GM18858 (cell line): ENCODE results near the gene ROM1.
"Not testable (repeated sequence)": the region's sequence is repeated elsewhere in the genome, so short reads cannot be mapped to it uniquely, and the experiment has no call there.

Experiments used
- ATAC-seq: cut with Tn5 transposase; IDR thresholded peaks from one replicate; pipeline ENCODE4 v1.9.1; 2021; ENCODE audit not compliant: unreplicated experiment

ROM1 gene, protein sequence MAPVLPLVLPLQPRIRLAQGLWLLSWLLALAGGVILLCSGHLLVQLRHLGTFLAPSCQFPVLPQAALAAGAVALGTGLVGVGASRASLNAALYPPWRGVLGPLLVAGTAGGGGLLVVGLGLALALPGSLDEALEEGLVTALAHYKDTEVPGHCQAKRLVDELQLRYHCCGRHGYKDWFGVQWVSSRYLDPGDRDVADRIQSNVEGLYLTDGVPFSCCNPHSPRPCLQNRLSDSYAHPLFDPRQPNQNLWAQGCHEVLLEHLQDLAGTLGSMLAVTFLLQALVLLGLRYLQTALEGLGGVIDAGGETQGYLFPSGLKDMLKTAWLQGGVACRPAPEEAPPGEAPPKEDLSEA

DNA sequence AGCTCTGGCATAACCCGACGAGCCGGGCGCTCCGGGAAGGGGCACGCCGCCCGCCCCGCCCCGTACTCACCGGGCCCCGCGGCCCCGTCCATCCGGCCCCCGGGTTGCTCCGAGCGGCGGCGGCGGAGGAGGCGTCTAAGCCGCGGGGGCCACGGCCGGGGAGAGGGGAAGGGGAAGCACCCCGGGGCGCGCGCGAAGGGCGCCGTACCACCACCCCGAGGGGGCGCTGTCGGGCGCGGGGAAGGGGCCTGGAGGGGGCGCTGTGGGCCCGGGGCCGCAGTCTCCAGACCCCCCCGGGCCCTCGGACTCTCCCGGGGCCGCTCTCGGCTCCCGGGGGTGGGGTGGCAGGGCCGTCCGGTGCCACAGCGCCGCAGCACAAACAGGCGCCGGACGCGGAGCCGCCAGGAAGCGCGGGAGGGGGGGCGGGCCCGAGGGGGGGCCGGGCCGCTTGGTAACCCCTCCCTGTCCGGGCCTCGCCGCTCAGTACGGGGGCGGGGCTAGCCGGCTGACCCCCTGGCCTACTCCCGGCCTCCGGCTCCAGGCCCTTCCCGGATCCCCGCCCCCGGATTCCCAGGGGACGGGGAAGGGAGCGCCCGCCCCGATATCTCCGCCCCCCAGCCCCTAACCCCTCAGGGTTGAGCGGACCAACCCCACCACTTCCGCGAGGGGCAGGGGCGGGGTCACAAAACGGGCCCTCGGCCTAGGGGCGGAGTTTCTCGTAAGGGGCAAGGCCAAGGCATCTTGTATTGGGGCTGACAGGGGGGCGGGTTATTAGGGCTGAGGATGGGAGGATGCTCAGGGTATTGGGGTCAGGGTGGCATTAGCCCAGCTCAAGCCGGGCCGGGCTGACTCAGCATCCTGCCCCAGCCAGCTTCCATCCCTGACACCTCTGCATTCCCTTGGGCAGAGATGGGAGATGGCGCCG, at the start of gene ROM1, which contains the start of gene EML3:
Gene ROM1, plus strand, starts transcription at position 892 of the 925 bp plus-strand sequence. Its CDS starts 25 bp downstream, at position 917.
Gene EML3, minus strand, starts transcription at position 410 of the 925 bp plus-strand sequence. Its CDS starts 318 bp downstream, at position 92.
- ATAC-seq, result peak; percentile 50

DNA sequence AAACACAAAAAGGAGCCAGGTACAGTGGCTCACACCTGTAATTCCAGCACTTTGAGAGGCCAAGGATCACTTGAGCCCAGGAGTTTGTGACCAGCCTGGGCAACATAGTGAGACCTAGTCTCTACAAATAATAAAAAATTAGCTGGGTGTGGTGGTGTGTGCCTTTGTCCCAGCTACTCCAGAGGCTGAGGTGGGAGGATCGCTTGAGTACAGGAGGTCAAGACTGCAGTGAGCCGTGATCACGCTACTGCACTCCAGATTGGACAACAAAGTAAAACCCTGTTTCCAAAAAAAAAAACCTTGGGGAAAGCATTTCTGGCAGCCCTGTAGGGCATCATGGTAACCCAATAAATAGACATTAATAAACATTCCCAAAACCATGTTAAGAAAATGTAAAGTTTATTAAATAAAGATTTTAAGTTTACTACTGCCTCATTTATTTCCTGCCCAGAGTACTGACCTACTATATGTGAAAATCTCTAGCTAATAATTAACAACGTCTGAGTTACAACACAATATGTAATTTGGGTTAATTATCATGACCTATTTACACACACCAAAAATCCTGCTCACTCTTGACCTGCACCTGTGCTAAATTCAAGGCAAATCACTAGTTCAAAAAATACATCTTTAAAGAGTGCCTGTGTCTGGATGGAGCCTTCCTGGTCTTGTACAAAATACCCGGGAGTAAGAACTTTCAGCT, 47.8 kb upstream of the ROM1 start:
- ATAC-seq, result no peak

DNA sequence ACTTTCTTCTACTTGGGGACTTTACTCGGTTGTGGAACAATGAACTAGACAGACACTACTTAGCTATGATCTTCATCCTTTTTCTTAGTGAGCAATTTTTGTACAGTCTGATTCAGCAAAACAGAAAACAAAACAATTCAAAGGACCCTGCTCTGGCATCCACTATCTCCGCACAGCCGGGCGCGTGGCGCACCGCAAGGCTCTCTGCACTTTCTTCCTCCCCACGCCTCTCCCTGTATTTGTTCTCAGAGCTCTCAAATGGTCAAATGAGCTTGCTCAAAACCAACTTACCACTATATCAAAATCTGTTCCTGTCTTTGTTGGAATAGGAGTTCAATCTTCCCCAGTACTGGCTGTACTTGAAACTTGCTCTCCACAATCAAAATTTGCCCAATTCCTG, 46.8 kb upstream of the ROM1 start:
- ATAC-seq, result no peak

DNA sequence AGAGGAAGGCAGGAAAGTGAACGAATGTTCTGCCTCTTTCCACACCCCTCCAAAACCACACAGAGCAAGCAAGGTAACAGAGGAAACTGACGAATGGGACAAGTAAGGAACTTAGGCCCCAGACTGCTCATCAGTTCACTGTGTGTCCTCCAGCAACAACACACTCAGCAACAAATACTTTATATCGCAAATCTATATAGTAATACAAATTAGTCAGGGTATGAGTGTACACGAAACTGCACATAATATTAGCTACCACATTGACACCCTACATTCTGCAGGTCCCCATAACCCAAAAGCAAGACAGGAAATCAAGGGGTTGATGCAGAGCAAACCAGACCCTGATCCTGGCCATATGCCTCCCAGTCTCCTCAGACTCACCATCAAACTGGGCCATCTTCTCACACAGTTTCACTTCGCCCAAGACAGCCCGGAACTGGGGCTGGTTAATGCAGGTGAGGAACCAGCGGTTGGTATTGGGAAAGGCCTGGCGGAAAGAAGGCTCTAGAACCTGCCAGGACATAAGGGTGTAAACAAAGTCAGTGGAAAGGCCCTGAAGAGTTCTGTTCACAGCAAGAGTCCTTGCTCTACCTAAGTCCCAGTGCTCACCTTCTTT, 45.9 kb upstream of the ROM1 start:
- no peak for ATAC-seq

DNA sequence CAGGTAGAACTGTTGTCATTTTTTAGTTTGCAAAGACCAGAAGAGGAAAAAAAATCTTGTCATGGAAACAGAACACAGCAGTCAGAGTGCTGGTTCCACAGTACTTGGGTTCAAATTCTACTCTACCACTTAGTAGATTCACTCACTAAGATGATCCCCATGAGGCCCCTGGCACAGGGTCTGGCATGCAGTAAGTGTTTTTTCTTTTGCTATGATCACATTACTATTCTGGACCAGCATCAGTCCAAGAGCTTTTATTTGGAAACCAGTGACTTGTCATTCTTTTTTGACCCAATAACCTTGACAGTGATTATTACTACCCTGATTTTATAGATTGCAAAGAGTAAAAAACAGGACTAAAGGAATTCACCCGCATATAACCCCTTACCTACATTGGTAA, 43.4 kb upstream of the ROM1 start:
- no peak for ATAC-seq

DNA sequence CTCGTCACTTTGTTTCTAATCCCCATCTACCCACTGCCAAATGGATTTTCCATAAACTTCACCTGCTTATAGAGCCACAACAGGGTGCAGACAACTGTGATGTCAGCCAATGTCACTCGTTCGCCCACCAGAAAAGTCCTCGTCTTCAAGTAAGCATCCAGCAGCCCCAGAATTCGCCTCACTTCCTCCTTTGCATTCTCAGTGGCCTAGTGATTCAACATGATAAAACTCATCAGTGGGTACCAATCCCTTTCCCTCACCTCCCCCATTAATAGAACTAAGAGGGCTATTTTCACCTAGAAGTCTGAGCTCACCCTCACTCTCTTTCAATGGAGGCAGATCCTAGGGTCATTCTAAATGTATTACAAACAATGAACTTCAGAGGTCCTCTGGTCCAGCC, 42.2 kb upstream of the ROM1 start:
- ATAC-seq, result not testable (repeated sequence)

DNA sequence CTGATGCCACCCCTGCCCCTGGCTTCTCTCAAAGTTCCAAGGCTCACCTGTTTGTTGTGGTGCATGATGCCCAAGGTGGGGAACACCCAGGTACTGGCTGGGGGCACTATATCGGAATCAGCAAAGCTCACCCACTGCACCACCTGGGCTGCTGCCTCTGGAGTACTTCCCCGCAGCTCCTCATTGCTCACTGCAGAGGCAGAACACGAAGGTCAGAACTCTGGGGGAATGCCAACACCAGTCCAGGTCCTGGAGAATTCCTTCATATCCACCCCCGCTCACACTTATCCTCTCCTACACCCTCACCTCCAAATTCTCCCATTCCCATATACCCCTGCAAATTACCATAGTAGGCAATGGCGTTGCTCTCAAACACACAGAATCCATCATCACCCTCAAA, 41.6 kb upstream of the ROM1 start:
- not testable (repeated sequence) for ATAC-seq

DNA sequence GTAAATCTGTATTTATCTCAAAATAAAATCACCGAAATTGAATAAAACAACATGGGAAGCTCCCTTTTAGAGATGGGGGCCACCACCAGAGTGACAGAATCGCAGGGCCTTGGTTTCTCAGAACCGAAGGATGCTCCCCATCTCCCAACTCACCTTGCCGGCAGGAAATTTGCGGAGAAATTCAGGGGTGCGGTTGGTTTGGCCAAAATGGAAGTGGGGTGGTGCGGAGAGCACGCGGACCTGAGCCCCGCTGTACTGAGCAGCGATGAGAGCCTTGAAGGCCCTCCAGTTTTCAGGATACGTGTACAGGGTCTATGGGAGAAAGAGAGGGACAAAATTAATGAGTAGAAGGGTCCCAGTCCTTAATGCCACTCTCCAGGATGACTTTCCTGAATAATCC, 40.6 kb upstream of the ROM1 start:
- no peak for ATAC-seq

DNA sequence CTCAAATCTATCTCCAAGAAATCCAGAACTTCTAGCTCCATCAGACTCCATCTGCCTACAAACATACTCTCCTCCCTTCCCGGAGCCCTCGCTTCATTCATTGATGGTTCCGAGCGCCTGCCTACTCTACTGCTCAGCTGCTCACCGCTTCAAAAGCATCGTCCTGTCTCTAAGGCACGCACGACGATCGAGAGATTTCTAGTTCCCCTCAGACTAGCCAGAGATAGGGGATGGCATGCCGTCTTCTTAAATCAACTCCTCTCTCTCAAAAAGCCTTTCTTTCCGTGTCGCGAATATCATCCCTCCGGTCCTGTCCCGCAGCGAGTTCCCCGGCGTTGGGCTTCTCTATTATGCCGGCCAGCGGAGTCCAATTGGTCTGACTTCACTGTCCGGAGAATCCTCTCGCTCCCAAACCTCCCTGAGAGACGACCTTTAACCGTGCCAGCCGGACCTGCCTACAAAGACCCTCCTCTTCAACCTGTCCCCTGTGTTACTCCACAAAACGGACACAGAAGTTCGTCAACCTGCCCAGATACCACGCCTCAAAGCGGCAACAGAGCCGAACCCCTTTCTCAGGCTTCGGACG, 40.0 kb upstream of the ROM1 start:
- ATAC-seq, result no peak

DNA sequence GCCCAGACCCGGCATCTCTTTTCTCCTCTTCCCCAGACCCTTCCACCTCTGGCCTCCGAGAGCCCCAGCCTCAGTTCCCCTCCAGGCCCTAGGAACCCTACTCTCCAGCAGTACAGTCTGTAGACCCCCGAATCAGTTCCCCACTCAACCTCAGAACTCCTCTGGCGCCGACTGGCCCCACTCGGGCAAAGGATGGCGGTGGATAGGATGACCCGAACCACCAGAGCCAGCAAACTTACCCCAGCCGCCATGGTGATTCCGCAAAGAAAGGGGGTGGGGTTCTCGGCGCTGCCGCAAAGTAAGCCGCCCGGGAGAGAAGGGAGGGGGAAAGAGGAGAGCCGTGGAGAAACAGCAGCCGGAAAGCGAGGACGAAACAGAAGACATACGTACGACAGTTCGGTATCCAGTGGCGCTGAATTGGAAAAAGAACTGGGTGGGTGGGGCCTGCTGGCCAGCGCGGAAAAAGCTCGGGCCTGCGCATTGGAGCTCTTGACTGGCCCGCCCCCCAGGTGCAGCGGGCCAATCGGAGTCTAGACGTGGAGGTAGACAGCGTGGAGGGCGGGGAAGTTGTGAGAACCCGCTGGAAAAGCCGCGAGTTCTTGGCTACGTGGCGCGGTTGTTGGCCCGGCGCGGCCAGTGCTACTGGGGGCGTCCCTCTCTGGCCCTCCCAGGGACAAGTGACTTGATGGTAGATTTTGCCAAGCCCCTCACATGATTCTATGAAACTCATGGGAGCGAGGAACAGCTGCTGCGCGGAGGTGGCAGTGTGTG, 39.3 kb upstream of the ROM1 start, which contains the start of gene EEF1G:
Gene EEF1G, minus strand, starts transcription at position 300 of the 771 bp plus-strand sequence. Its CDS starts 49 bp downstream, at position 251.
- ATAC-seq, result peak; percentile 71

DNA sequence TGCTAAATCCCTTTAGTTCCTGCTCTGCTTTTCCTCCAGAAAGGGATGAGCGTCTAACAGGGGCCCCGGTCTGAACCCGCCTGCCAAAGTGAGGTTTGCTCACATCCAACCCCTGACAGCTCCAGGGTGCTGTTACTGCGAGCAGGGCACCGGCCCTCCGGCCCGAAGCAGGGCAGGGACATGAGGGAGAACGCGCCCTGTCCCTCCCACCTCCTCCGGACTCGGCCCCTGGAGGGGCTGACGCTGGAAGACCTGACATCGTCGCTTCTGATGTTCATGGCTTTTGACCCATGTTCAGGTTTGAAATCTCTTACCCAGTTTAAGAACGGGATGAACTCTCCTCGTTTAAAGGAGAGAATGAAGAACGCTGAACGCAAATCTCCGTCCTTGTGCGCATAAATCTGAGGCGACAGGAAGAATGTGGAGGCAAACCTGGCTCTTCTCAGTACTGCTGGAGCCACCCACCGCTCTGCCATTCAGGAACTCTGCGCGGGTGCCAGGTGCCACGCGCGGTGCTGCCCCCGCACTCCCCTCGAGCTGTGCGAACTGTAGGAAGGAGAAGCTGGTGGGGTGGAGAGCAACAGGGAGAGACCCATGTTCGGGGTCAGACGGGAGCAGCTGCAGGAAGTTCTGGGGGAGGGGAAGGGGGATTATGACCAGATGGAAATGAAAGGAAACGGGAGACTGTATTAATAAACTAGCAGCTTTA, 38.5 kb upstream of the ROM1 start:
- no peak for ATAC-seq

DNA sequence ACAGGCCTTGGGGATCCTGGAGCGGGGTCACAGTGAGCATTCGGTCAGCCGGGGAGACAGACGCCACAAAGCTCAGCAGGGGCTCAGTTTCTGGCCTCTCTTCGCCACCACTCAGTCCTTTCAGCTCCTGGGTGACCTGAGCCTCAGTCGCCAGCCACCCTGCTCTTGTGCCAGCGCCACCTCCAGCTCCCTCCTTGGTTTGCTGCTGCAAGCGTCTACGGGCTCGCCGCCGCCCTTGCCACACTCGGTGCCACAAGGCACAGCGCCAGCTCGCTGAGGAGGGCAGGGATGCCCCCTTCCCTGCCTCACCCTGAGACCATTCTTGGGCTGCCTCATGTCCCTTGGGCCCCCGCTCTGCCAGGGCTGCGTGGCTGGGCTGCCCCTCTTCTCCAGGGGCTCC, 37.9 kb upstream of the ROM1 start:
- no peak for ATAC-seq

DNA sequence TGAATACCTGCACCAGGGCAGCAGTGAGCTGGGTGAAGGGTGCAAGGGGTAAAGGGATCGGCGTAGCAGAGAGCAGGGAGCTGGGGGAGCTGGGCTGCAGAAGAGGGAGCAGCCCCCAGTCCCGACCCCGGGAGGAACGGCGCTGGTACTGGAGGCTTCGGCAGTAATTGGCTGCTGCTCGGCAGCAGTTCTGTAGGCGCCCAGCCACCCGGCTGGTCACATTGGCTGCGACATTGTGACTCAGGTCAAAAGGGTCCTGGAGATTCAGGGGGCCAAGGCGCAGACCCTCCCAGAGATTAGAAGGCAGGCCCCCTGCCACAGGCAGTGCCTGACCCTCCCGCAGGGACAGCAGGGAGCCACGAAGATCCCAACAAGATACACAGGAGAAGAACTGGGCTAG, 37.2 kb upstream of the ROM1 start:
- no peak for ATAC-seq

DNA sequence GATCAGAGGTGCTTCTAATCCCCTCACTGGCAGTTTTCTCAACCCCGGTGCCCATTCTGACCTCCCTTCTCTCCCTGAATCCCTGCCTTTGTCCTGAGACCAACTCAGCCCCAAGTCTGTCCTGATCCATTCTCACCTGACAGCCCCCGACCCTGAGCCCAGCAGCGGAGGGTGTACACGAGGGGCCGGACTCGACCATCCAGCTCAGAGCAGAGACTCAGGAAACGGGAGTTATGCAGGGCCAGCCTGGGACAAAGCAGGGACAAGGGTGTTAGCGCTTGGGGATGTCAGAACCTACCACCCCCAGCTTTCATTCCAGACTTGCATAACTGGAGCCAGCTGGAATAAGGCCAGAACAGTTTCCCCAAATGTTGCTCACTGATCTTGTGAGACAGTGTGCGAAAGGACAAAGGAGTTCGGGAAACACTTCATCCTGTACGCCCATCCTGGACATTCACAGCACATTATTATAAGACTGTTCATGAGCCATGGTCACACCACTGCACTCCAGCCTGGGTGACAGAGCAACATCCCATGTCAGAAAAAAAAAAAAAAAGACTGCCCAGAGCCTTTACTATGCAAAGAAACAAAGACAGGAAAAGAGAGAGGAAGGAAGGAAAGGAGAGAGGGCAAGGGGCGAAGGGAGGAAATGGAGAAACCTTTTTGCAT, 35.9 kb upstream of the ROM1 start:
- no peak for ATAC-seq

DNA sequence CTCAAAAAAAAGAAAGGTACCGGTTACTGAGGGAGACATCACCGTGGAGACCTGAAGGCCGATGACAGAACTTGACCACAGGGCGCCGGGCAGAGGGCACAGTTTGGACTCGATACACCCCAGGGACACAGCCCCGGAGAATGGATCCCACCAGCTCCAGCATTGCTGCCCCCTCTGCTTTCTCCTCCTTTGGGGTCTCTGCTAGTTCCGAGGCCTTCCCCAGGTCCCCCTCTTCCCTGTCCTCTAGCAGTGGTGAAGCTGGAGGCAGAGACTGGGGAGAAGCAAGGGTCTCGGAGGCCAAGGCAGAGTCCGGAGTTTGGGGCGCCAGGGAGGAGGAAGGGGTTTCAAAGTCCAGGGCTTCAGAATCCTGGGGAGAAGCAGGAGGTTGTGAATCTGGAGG, 34.5 kb upstream of the ROM1 start:
- no peak for ATAC-seq

DNA sequence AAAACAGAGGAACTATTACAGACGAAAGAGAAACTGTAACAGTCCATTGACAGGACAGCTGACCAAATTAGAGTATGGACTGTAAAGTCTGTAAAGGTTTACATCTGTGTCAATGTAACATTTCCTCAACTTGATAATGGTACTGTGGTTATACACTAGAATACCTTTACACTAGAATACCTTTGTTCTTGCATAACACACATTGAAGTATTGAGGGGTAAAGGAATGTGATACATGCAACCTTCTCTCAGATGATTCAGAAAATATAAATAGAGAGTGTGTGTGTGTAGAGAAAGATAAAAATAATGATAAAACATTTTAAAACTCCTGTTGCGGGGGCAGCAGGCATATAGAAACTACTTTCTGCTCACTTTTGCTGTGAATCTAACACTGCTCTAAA, 33.8 kb upstream of the ROM1 start:
- no peak for ATAC-seq

DNA sequence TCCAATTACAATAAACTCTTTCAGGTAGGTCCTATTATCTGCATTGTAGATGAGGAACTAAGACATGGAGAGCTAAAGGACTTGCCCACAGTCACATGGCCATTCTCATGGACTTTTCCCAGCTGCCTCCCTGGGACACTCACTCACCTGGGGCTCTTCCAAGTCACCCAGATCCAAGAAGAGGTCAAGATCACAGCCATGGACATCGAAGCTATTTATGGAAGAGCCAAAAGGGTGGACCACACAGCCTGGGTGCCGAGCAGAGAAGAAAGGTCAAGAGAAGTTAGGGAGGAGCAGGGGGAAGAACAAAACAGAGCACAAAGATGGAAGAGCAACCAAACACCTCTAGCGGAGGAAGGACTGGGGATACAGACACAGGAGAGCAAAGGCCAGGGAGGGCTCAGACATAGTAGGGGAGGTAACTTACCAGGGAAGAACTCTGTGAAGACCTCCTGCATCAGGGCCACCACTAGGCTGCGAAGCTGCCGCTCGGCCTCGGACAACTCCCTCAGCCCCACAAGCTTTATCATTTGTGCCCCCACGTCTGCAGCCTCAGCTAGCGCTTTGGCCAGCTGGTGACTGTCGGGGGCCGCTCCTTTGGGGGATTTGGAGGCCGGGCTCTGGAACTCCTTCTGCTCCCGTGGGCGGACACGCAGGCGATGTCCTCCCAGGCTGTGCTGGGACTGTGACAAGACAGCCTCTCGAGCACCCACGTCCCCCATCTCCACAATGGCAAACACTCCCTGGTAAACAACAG, 31.9 kb upstream of the ROM1 start:
- no peak for ATAC-seq

DNA sequence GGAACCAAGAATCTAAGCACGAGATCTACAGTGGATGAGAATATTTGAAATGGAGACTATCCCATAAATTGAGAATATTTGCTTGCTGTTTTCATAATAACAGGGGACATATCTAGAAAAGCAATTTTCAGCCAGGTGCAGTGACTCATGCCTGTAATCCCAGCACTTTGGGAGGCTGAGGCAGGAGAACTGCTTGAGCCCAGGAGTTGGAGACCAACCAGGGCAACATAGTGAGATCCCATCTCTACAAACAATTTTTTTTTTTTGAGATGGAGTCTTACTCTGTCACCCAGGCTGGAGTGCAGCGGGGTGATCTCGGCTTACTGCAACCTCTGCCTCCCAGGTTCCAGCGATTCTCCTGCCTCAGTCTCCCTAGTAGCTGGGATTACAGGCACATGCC, 31.3 kb upstream of the ROM1 start:
- ATAC-seq, result not testable (repeated sequence)
